Measurements from ENCODE around the gene CUEDC1. TPM values are rescaled to one million over a fixed set of nuclear protein-coding genes. Genes with fewer than 3 reads are reported as not detected.
A peak's percentile ranks its signal among the peaks of the same experiment; 100 is the strongest.
"Not testable (repeated sequence)": the region's sequence is repeated elsewhere in the genome, so short reads cannot be mapped to it uniquely, and the experiment has no call there.

The CUEDC1 gene
- total and polyA plus RNA-seq, 2 of the 13 experiments (the other 11 are each of a cell fraction or from before 2014, with no cell fraction given): 7.4 to 12.9 TPM

GRCh38 chr17:57849163-57849873 lies 105.9 kb downstream of the CUEDC1 start (continued):
- 0 out of 2 replicates have a peak, but pooled peaks have one; percentile 22 for TF ChIP-seq RARG (CRISPR knock-in tag; IDR thresholded peaks at IDR 0.05; ENCODE audit: low read depth)
- TF ChIP-seq PAF1 (CRISPR knock-in tag; IDR thresholded peaks at IDR 0.05): no peak
- no peak for TF ChIP-seq ATF2 (CRISPR knock-in tag; IDR thresholded peaks at IDR 0.05)

- BruUV-seq (replicated peaks); H3K27me3 ChIP-seq (ENCODE audit: control insufficient read depth in 1 of 2, insufficient read depth in 2 of 2, low read length in 2 of 2); H4K20me1 ChIP-seq (ENCODE audit: insufficient read depth, low read length); CTCF ChIA-PET (ENCODE audit: low intra/inter-chr PET ratio, low total read pairs); H3K4me3 ChIP-seq (replicated peaks in 1 of 3; ENCODE audit: insufficient read depth in 1 of 3, low read depth in 2 of 3, low read length in 3 of 3); H3K27ac ChIP-seq (ENCODE audit: extremely low read length, insufficient read depth, low read length); ATAC-seq; in situ Hi-C loops (cut with HindIII; ENCODE audit: extremely low pct_ligation_motif_present, low pct_unique_long_range_greater_than_20kb); POLR2A ChIA-PET; FAIRE-seq; H2AFZ ChIP-seq (ENCODE audit: low read length); H3K9ac ChIP-seq (ENCODE audit: insufficient read depth, low read depth, low read length); intact Hi-C loops (cut with micrococcal nuclease; ENCODE audit: unreplicated experiment); DNase-seq (ENCODE audit: low spot score); H3K4me2 ChIP-seq (ENCODE audit: low read depth, low read length); H3K9me3 ChIP-seq (ENCODE audit: low read length): not testable (repeated sequence)
- Histone ChIP-seq H3K79me2 (ENCODE audit: insufficient read depth, low read length) (peaks cover 40% of the 10 kb centered on the region), H3K36me3 (replicated peaks in 1 of 2; ENCODE audit: control insufficient read depth in 1 of 2, insufficient read depth in 2 of 2, low read length in 2 of 2) (peaks cover 9 to 21% of the 10 kb centered on the region in 2 experiments; a peak in 4 of 5 replicates), H3K4me1 (ENCODE audit: insufficient read depth, low read length) (peaks cover 45% of the 10 kb centered on the region)
- WGBS (ENCODE audit: low lambda C conversion rate): 84% methylated on average over 25 of the region's 32 CpGs
Measured at GRCh38 chr17:57846056-57846945, 108.9 kb downstream of the CUEDC1 start.

Measured in HepG2 (cell line).